HCT116 (cell line): ENCODE data around the gene ZBTB33. TPM values are rescaled to one million over a fixed set of nuclear protein-coding genes. Genes with fewer than 3 reads are reported as not detected.

Source experiments
- ATAC-seq: fragments of 200-7000 bp; cut with Tn5 transposase; 2 replicates; pipeline ENCODE4 v1.9.1; 2020; ENCODE audit warnings: mild to moderate bottlenecking, moderate library complexity
- BruUV-seq: library from RNA; stranded (reverse); fragments of 400-500 nt; replicated peaks from 2 replicates; lab custom pipeline; 2021; lab: Mats Ljungman, UMichigan
- CTCF ChIA-PET: fragments of 300-600 bp; sonication (Branson Sonifier 250); formaldehyde crosslinking; loops from one replicate; lab custom pipeline; 2021; ENCODE audit warnings: antibody characterized with exemption; lab: Charles Lee
- POLR2A ChIA-PET: fragments of 300-600, 350-600 bp; sonication (Branson Sonifier 250); formaldehyde crosslinking; loops from one replicate; lab custom pipeline; 2021; ENCODE audit warnings: antibody characterized with exemption; lab: Charles Lee
- RAD21 ChIA-PET, 2 experiments: fragments of 300-600 bp; sonication (Branson Sonifier 250); formaldehyde crosslinking; loops; one replicate each; lab custom pipeline; 2023; ENCODE audit warnings: low total read pairs in 2 of 2; ENCODE audit not compliant: uncharacterized antibody in 2 of 2, unreplicated experiment in 2 of 2, low non-redundant PET in 1 of 2; lab: Charles Lee
- DNase-seq: peaks from one replicate; pipeline ENCODE4 v3.0.0-alpha.2; 2010; ENCODE audit warnings: low read depth, low spot score
- H2AFZ ChIP-seq: fragments of 200-600 bp; shearing (Covaris generic), sonication (generic); 2 replicates; pipeline ENCODE4 v1.6.1; 2017; ENCODE audit warnings: low read depth, mixed run types, mixed read lengths, antibody characterized with exemption, low read length; ENCODE audit not compliant: poor library complexity, severe bottlenecking
- H3K27ac ChIP-seq: 2 replicates; pipeline ENCODE4 v1.5.1; 2012; ENCODE audit warnings: low read depth, low read length
- H3K27me3 ChIP-seq: fragments of 200-600 bp; sonication (generic); 2 replicates; pipeline ENCODE4 v1.6.1; 2016; ENCODE audit warnings: mixed run types, low read length, mixed read lengths; ENCODE audit not compliant: insufficient read depth
- H3K36me3 ChIP-seq, 2 experiments: fragments of 200-500 bp in 1 of 2; fragments of 200-600 bp in 1 of 2; sonication (Bioruptor generic) in 1 of 2; sonication (generic) in 1 of 2; 2 replicates each; pipeline versions ENCODE4 v1.5.1 to v1.6.1; 2014 to 2016; ENCODE audit warnings: low read length in 2 of 2, inconsistent platforms in 1 of 2, mixed read lengths in 1 of 2, mixed run types in 1 of 2; ENCODE audit not compliant: insufficient read depth in 2 of 2, control insufficient read depth in 1 of 2
- H3K4me1 ChIP-seq, 2 experiments: fragments of 200-600 bp in 1 of 2; sonication (generic) in 1 of 2; 2 replicates each; pipeline versions ENCODE4 v1.5.1 to v1.6.1; 2012 to 2017; ENCODE audit warnings: low read length in 2 of 2, inconsistent platforms in 1 of 2, mild to moderate bottlenecking in 1 of 2, mixed read lengths in 1 of 2, mixed run types in 1 of 2, moderate library complexity in 1 of 2; ENCODE audit not compliant: insufficient read depth in 2 of 2, control insufficient read depth in 1 of 2
- H3K4me2 ChIP-seq: fragments of 200-600 bp; sonication (generic); 2 replicates; pipeline ENCODE4 v1.6.1; 2017; ENCODE audit warnings: mixed run types, low read length, mixed read lengths
- H3K4me3 ChIP-seq, 2 experiments: fragments of 200-600 bp in 1 of 2; sonication (generic) in 1 of 2; replicated peaks in 1 of 2; 2 replicates each; pipeline ENCODE4 v1.5.1; 2011 to 2016; ENCODE audit warnings: low read length in 2 of 2, control low read depth in 1 of 2, low read depth in 1 of 2, mild to moderate bottlenecking in 1 of 2, mixed read lengths in 1 of 2, mixed run types in 1 of 2
- H3K79me2 ChIP-seq: fragments of 200-600 bp; sonication (generic); 2 replicates; pipeline ENCODE4 v1.6.1; 2017; ENCODE audit warnings: mild to moderate bottlenecking, mixed run types, low read length, moderate library complexity, mixed read lengths; ENCODE audit not compliant: insufficient read depth
- H3K9ac ChIP-seq: fragments of 200-600 bp; sonication (generic); 2 replicates; pipeline ENCODE4 v1.6.1; 2016; ENCODE audit warnings: low read length, mixed read lengths
- H3K9me2 ChIP-seq: fragments of 200-600 bp; sonication (generic), shearing (Covaris generic); 2 replicates; pipeline ENCODE4 v1.6.1; 2017; ENCODE audit warnings: mixed run types, mild to moderate bottlenecking, moderate library complexity; ENCODE audit not compliant: insufficient read depth
- H3K9me3 ChIP-seq, 2 experiments: fragments of 200-500 bp in 1 of 2; fragments of 200-600 bp in 1 of 2; sonication (Bioruptor generic) in 1 of 2; sonication (generic) in 1 of 2; 2 replicates each; pipeline ENCODE4 v1.6.1; 2014 to 2017; ENCODE audit warnings: low read length in 2 of 2, mixed read lengths in 2 of 2, inconsistent platforms in 1 of 2, low read depth in 1 of 2, mild to moderate bottlenecking in 1 of 2, mixed run types in 1 of 2, moderate library complexity in 1 of 2; ENCODE audit not compliant: control insufficient read depth in 1 of 2, insufficient read depth in 1 of 2
- H4K20me1 ChIP-seq: fragments of 200-600 bp; sonication (generic), shearing (Covaris generic); 2 replicates; pipeline ENCODE4 v1.6.1; 2017; ENCODE audit warnings: mixed run types, mild to moderate bottlenecking, moderate library complexity; ENCODE audit not compliant: insufficient read depth
- CBX3 ChIP-seq: IDR thresholded peaks from 2 replicates; pipeline ENCODE4 v1.6.1; 2012; ENCODE audit warnings: low read depth
- CEBPB ChIP-seq: IDR thresholded peaks from 2 replicates; pipeline ENCODE4 v1.6.1; 2012; ENCODE audit warnings: low read depth
- CTCF ChIP-seq, 3 experiments: fragments of 200-600 bp in 1 of 3; sonication (generic) in 1 of 3; IDR thresholded peaks in 2 of 3; conservative IDR thresholded peaks in 1 of 3; 2 replicates each; pipeline ENCODE4 v1.5.1; 2012 to 2017; ENCODE audit warnings: low read depth in 2 of 3, low read length in 2 of 3, antibody characterized with exemption in 1 of 3, borderline replicate concordance in 1 of 3, control low read depth in 1 of 3, mild to moderate bottlenecking in 1 of 3, mixed read lengths in 1 of 3, mixed run types in 1 of 3, moderate library complexity in 1 of 3; ENCODE audit not compliant: insufficient read depth in 1 of 3
- EGR1 ChIP-seq: IDR thresholded peaks from 2 replicates; pipeline ENCODE4 v1.6.1; 2012; ENCODE audit warnings: low read depth
- EZH2 ChIP-seq: fragments of 200-600 bp; sonication (generic); IDR thresholded peaks from 2 replicates; pipeline ENCODE4 v1.6.1; 2017; ENCODE audit warnings: antibody characterized with exemption, mixed run types
- FOSL1 ChIP-seq: IDR thresholded peaks from 2 replicates; pipeline ENCODE4 v1.6.1; 2012; ENCODE audit warnings: low read depth
- JUND ChIP-seq: IDR thresholded peaks from 2 replicates; pipeline ENCODE4 v1.6.1; 2012
- MAX ChIP-seq: IDR thresholded peaks from 2 replicates; pipeline ENCODE4 v1.6.1; 2012
- POLR2A ChIP-seq: IDR thresholded peaks from 2 replicates; pipeline ENCODE4 v1.7.0; 2011; ENCODE audit warnings: borderline replicate concordance; ENCODE audit not compliant: insufficient read depth, insufficient read length; ENCODE audit errors: extremely low read depth
- SIN3A ChIP-seq: IDR thresholded peaks from 2 replicates; pipeline ENCODE4 v1.6.1; 2012; ENCODE audit warnings: low read depth
- SP1 ChIP-seq: IDR thresholded peaks from 2 replicates; pipeline ENCODE4 v1.6.1; 2012; ENCODE audit warnings: low read depth
- SRF ChIP-seq: IDR thresholded peaks from 2 replicates; pipeline ENCODE4 v1.6.1; 2012; ENCODE audit warnings: low read depth
- TCF7L2 ChIP-seq: IDR thresholded peaks from 2 replicates; pipeline ENCODE4 v1.7.0; 2011; ENCODE audit warnings: borderline replicate concordance, inconsistent platforms; ENCODE audit not compliant: insufficient read depth, insufficient read length; ENCODE audit errors: extremely low read depth
- YY1 ChIP-seq: IDR thresholded peaks from 2 replicates; pipeline ENCODE4 v1.6.1; 2011; ENCODE audit warnings: low read length, low read depth, moderate library complexity, mild to moderate bottlenecking; ENCODE audit not compliant: insufficient replicate concordance; ENCODE audit errors: extremely low read depth
- ZNF274 ChIP-seq: fragments of 200-500 bp; sonication (Bioruptor generic); IDR thresholded peaks from 2 replicates; pipeline ENCODE4 v1.6.1; 2014; ENCODE audit warnings: mild to moderate bottlenecking, low read depth, low read length, inconsistent platforms
- intact Hi-C: fragments of 100-400 bp; cut with micrococcal nuclease; formaldehyde crosslinking; loops from 2 replicates; pipeline ENCODE4 v1.10.0; 2022
- total RNA-seq: library from RNA; stranded (reverse); gene quantifications from one replicate; pipeline ENCODE4 v1.2.1, GENCODE V29; 2021; ENCODE audit not compliant: unreplicated experiment
- TF ChIP-seq, protein P1 (sequence below): IDR thresholded peaks from 2 replicates; pipeline ENCODE4 v1.6.1; 2011; ENCODE audit warnings: mild to moderate bottlenecking, low read length, moderate library complexity; ENCODE audit not compliant: insufficient replicate concordance; ENCODE audit errors: extremely low read depth
- TF ChIP-seq, protein P2 (sequence below): IDR thresholded peaks from 2 replicates; pipeline ENCODE4 v1.6.1; 2012
- TF ChIP-seq, protein P3 (sequence below): IDR thresholded peaks from 2 replicates; pipeline ENCODE4 v1.6.1; 2012; ENCODE audit warnings: low read depth

Gene ZBTB33
- total RNA-seq, 1 experiment from 2014 or later, result 12.3 TPM

- TF ChIP-seq CTCF (IDR thresholded peaks at IDR 0.05 in 2 of 3, conservative IDR thresholded peaks at IDR 0.05 in 1 of 3; ENCODE audit: borderline replicate concordance in 1 of 3, insufficient read depth in 1 of 3, low read depth in 2 of 3, low read length in 2 of 3) (no peak), POLR2A (no peak), CEBPB (no peak), MAX (no peak), EZH2 (no peak), SIN3A (no peak), ZNF274 (no peak), YY1 (no peak), JUND (no peak)
- TF ChIP-seq, protein P1, sequence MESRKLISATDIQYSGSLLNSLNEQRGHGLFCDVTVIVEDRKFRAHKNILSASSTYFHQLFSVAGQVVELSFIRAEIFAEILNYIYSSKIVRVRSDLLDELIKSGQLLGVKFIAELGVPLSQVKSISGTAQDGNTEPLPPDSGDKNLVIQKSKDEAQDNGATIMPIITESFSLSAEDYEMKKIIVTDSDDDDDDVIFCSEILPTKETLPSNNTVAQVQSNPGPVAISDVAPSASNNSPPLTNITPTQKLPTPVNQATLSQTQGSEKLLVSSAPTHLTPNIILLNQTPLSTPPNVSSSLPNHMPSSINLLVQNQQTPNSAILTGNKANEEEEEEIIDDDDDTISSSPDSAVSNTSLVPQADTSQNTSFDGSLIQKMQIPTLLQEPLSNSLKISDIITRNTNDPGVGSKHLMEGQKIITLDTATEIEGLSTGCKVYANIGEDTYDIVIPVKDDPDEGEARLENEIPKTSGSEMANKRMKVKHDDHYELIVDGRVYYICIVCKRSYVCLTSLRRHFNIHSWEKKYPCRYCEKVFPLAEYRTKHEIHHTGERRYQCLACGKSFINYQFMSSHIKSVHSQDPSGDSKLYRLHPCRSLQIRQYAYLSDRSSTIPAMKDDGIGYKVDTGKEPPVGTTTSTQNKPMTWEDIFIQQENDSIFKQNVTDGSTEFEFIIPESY, result no peak
Measured at GRCh38 chrX:120223374-120223773, 27.2 kb upstream of the ZBTB33 start (continued).

GRCh38 chrX:120224388-120224787 is 26.2 kb upstream of the ZBTB33 start:
- Histone ChIP-seq H2AFZ (no peak overlapping the region), H3K79me2 (no peaks in the 10 kb centered on the region), H3K36me3 (no peaks in the 10 kb centered on the region), H3K9ac (no peak overlapping the region), H3K4me2 (no peak overlapping the region), H4K20me1 (no peaks in the 10 kb centered on the region), H3K4me3 (no peak overlapping the region), H3K9me3 (no peaks in the 10 kb centered on the region), H3K27ac (no peak overlapping the region), H3K4me1 (no peaks in the 10 kb centered on the region), H3K27me3 (no peaks in the 10 kb centered on the region), H3K9me2 (no peaks in the 10 kb centered on the region)
- ATAC-seq (no peak), DNase-seq (no peak)
- CTCF ChIA-PET, result no interaction called here
- POLR2A ChIA-PET, result no interaction called here
- no TSS peak for BruUV-seq
- RAD21 ChIA-PET, result no interaction called here
- intact Hi-C loops, result no loop called here
- TF ChIP-seq SIN3A, result no peak
- TF ChIP-seq, protein P2, sequence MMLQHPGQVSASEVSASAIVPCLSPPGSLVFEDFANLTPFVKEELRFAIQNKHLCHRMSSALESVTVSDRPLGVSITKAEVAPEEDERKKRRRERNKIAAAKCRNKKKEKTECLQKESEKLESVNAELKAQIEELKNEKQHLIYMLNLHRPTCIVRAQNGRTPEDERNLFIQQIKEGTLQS, result no peak
- TF ChIP-seq CEBPB, result no peak
- TF ChIP-seq TCF7L2, result no peak
- no peak for TF ChIP-seq EGR1
- no peak for TF ChIP-seq FOSL1
- TF ChIP-seq, protein P3, sequence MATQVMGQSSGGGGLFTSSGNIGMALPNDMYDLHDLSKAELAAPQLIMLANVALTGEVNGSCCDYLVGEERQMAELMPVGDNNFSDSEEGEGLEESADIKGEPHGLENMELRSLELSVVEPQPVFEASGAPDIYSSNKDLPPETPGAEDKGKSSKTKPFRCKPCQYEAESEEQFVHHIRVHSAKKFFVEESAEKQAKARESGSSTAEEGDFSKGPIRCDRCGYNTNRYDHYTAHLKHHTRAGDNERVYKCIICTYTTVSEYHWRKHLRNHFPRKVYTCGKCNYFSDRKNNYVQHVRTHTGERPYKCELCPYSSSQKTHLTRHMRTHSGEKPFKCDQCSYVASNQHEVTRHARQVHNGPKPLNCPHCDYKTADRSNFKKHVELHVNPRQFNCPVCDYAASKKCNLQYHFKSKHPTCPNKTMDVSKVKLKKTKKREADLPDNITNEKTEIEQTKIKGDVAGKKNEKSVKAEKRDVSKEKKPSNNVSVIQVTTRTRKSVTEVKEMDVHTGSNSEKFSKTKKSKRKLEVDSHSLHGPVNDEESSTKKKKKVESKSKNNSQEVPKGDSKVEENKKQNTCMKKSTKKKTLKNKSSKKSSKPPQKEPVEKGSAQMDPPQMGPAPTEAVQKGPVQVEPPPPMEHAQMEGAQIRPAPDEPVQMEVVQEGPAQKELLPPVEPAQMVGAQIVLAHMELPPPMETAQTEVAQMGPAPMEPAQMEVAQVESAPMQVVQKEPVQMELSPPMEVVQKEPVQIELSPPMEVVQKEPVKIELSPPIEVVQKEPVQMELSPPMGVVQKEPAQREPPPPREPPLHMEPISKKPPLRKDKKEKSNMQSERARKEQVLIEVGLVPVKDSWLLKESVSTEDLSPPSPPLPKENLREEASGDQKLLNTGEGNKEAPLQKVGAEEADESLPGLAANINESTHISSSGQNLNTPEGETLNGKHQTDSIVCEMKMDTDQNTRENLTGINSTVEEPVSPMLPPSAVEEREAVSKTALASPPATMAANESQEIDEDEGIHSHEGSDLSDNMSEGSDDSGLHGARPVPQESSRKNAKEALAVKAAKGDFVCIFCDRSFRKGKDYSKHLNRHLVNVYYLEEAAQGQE, result no peak
- TF ChIP-seq SRF, result no peak
- no peak for TF ChIP-seq CBX3
- no peak for TF ChIP-seq ZNF274
- TF ChIP-seq SP1, result no peak
- no peak for TF ChIP-seq EZH2
- TF ChIP-seq MAX, result no peak
- TF ChIP-seq POLR2A, result no peak
